Measurements from ENCODE around the gene QDPR.

DNA sequence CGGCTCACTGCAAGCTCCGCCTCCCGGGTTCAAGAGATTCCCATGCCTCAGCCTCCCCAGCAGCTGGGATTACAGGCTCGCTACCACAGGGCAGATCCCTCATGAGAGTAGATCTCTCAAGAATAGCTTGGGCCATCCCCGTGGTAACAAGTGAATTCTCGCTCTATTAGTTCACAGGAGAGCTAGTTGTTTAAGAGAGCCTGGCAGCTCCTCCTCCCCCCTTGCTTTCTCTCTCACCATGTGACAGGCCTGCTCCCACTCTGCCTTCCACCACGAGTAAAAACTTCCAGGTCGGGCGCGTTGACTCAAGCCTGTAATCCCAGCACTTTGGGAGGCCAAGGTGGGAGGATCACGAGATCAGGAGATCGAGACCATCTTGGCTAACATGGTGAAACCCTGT is 34.8 kb upstream of the QDPR start:
- TF ChIP-seq POLR2AphosphoS5 (IDR thresholded peaks at IDR 0.05; ENCODE audit: low read depth), result no peak
- TF ChIP-seq GABPA (IDR thresholded peaks at IDR 0.05; ENCODE audit: low read depth), result no peak
- TF ChIP-seq CTCF (IDR thresholded peaks at IDR 0.05; ENCODE audit: insufficient read depth, low read length), result no peak
- TF ChIP-seq, protein P1, sequence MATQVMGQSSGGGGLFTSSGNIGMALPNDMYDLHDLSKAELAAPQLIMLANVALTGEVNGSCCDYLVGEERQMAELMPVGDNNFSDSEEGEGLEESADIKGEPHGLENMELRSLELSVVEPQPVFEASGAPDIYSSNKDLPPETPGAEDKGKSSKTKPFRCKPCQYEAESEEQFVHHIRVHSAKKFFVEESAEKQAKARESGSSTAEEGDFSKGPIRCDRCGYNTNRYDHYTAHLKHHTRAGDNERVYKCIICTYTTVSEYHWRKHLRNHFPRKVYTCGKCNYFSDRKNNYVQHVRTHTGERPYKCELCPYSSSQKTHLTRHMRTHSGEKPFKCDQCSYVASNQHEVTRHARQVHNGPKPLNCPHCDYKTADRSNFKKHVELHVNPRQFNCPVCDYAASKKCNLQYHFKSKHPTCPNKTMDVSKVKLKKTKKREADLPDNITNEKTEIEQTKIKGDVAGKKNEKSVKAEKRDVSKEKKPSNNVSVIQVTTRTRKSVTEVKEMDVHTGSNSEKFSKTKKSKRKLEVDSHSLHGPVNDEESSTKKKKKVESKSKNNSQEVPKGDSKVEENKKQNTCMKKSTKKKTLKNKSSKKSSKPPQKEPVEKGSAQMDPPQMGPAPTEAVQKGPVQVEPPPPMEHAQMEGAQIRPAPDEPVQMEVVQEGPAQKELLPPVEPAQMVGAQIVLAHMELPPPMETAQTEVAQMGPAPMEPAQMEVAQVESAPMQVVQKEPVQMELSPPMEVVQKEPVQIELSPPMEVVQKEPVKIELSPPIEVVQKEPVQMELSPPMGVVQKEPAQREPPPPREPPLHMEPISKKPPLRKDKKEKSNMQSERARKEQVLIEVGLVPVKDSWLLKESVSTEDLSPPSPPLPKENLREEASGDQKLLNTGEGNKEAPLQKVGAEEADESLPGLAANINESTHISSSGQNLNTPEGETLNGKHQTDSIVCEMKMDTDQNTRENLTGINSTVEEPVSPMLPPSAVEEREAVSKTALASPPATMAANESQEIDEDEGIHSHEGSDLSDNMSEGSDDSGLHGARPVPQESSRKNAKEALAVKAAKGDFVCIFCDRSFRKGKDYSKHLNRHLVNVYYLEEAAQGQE (IDR thresholded peaks at IDR 0.05; ENCODE audit: insufficient replicate concordance, low read depth), result no peak
- TF ChIP-seq SPI1 (IDR thresholded peaks at IDR 0.05; ENCODE audit: borderline replicate concordance, low read depth), result no peak
